ENCODE measurements around the gene PCBD2.

Gene PCBD2

DNA sequence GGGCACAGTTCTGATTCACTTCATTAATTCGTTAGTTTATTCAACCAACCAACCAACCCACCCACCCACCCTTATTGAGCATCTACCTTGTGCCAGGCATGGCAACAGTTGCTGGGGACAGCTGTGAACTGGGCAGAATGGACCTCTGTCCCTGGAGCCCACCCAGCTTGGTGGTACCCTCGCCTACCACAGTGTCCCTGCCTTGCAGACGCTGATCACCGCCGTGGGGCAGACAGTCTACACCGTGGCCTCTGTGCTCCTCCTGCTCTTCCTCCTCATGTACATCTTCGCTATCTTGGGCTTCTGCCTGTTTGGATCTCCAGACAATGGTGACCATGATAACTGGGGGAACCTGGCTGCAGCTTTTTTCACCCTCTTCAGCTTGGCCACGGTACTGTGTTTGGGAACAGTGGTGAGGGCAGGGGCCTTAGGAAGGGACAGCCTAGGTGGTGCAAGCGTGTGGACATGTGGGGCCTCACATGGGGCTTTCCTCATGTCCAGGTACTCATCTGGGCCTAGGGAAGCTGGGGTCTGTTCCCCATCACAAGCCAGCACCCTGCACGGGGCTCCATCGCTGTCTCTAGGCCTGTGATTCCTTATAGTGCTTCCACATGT is 102.9 kb downstream of the PCBD2 start:
- WGBS, 2 experiments (ENCODE audit: insufficient coverage in 2 of 2) = 88 to 89% methylated on average over 6 to 10 of the region's 11 CpGs
- no peaks in the 10 kb centered on the region for H3K9me3 ChIP-seq (ENCODE audit: control insufficient read depth, low read length)
- H3K36me3 ChIP-seq (ENCODE audit: control insufficient read depth, insufficient read depth, low read length) = no peaks in the 10 kb centered on the region
- no peak overlapping the region for H3K4me3 ChIP-seq (ENCODE audit: extremely low read depth, insufficient read depth, low read length, poor library complexity, severe bottlenecking)
- H3K4me1 ChIP-seq (ENCODE audit: control insufficient read depth, insufficient read depth, low read length, poor library complexity, severe bottlenecking) = no peaks in the 10 kb centered on the region
- H3K27ac ChIP-seq (ENCODE audit: low read depth, low read length, severe bottlenecking) = no peak overlapping the region

- H3K27ac ChIP-seq (ENCODE audit: low read depth, low read length, severe bottlenecking) = no peak overlapping the region
- no peak overlapping the region for H3K4me3 ChIP-seq (ENCODE audit: extremely low read depth, insufficient read depth, low read length, poor library complexity, severe bottlenecking)
- 89 to 90% methylated on average over 5 to 8 of the region's 8 CpGs for WGBS, 2 experiments (ENCODE audit: insufficient coverage in 2 of 2)
- no peaks in the 10 kb centered on the region for H3K9me3 ChIP-seq (ENCODE audit: control insufficient read depth, low read length)
- no peaks in the 10 kb centered on the region for H3K36me3 ChIP-seq (ENCODE audit: control insufficient read depth, insufficient read depth, low read length)
- H3K4me1 ChIP-seq (ENCODE audit: control insufficient read depth, insufficient read depth, low read length, poor library complexity, severe bottlenecking) = no peaks in the 10 kb centered on the region
Observed at GRCh38 chr5:135008556-135008955, 103.6 kb downstream of the PCBD2 start.

- WGBS, 2 experiments (ENCODE audit: insufficient coverage in 2 of 2) = 93 to 96% methylated on average over 8 to 11 of the region's 13 CpGs
- H3K27ac ChIP-seq (ENCODE audit: low read depth, low read length, severe bottlenecking) = no peak overlapping the region
- no peaks in the 10 kb centered on the region for H3K9me3 ChIP-seq (ENCODE audit: control insufficient read depth, low read length)
- no peaks in the 10 kb centered on the region for H3K36me3 ChIP-seq (ENCODE audit: control insufficient read depth, insufficient read depth, low read length)
- H3K4me1 ChIP-seq (ENCODE audit: control insufficient read depth, insufficient read depth, low read length, poor library complexity, severe bottlenecking) = no peaks in the 10 kb centered on the region
- no peak overlapping the region for H3K4me3 ChIP-seq (ENCODE audit: extremely low read depth, insufficient read depth, low read length, poor library complexity, severe bottlenecking)
Observed at GRCh38 chr5:135008981-135009735, 104.2 kb downstream of the PCBD2 start.

DNA sequence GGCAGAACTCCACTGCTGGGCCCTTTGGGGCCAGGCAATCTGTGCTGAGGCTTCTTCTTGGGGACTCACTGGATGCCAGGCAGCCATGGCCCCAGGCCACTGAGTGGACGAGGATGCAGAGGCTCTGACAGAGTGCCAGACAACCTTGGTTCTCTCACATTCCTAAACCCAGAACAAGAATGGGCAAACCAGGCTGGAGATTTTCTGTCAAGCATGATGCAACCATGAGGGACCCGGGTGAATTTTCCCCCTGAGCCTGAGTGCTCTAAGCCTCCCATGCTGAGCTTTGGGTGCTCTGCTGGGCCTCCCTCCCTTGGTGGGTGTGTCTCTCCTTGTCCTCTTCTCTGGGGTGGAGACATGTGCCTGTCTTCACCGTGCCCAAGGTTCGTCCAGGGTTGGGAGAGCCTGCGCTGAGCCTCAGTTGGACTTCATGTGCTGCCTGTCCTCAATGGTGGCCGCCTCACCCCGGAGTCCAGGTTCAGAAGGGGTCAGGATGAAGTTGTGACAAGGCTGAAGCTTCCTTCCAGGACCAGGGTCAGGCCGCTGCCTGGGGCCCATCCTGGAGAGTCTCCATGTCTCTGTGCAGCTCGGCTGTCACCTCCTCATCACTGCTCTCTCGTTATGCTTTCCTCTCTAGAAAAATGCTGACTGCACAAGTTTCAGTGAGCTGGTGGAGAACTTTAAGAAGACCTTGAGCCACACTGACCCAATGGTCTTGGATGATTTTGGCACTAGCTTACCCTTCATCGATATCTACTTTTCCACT is 105.0 kb downstream of the PCBD2 start:
- Histone ChIP-seq H3K9me3 (ENCODE audit: control insufficient read depth, low read length) (no peaks in the 10 kb centered on the region), H3K4me1 (ENCODE audit: control insufficient read depth, insufficient read depth, low read length, poor library complexity, severe bottlenecking) (no peaks in the 10 kb centered on the region), H3K27ac (ENCODE audit: low read depth, low read length, severe bottlenecking) (no peak overlapping the region), H3K4me3 (ENCODE audit: extremely low read depth, insufficient read depth, low read length, poor library complexity, severe bottlenecking) (no peak overlapping the region), H3K36me3 (ENCODE audit: control insufficient read depth, insufficient read depth, low read length) (no peaks in the 10 kb centered on the region)
- WGBS, 2 experiments (ENCODE audit: insufficient coverage in 2 of 2) = 88 to 90% methylated on average over 7 to 9 of the region's 11 CpGs

GRCh38 chr5:135010502-135011354 is 105.8 kb downstream of the PCBD2 start:
- WGBS, 2 experiments (ENCODE audit: insufficient coverage in 2 of 2) = 90 to 100% methylated on average over 1 to 3 of the region's 3 CpGs
- H3K9me3 ChIP-seq (ENCODE audit: control insufficient read depth, low read length) = no peaks in the 10 kb centered on the region

GRCh38 chr5:135011355-135012032 is 106.6 kb downstream of the PCBD2 start:
- no peaks in the 10 kb centered on the region for H3K9me3 ChIP-seq (ENCODE audit: control insufficient read depth, low read length)
- H3K36me3 ChIP-seq (ENCODE audit: control insufficient read depth, insufficient read depth, low read length) = no peaks in the 10 kb centered on the region
- H3K27ac ChIP-seq (ENCODE audit: low read depth, low read length, severe bottlenecking) = no peak overlapping the region
- 80 to 100% methylated on average over 2 of the region's 4 CpGs for WGBS, 2 experiments (ENCODE audit: insufficient coverage in 2 of 2)
- no peak overlapping the region for H3K4me3 ChIP-seq (ENCODE audit: extremely low read depth, insufficient read depth, low read length, poor library complexity, severe bottlenecking)
- no peaks in the 10 kb centered on the region for H3K4me1 ChIP-seq (ENCODE audit: control insufficient read depth, insufficient read depth, low read length, poor library complexity, severe bottlenecking)

More at GRCh38 chr5:135010502-135011354, 105.8 kb downstream of the PCBD2 start:
- H3K4me1 ChIP-seq (ENCODE audit: control insufficient read depth, insufficient read depth, low read length, poor library complexity, severe bottlenecking) = no peaks in the 10 kb centered on the region
- no peak overlapping the region for H3K4me3 ChIP-seq (ENCODE audit: extremely low read depth, insufficient read depth, low read length, poor library complexity, severe bottlenecking)
- H3K27ac ChIP-seq (ENCODE audit: low read depth, low read length, severe bottlenecking) = no peak overlapping the region
- H3K36me3 ChIP-seq (ENCODE audit: control insufficient read depth, insufficient read depth, low read length) = no peaks in the 10 kb centered on the region

GRCh38 chr5:135012033-135012588 is 107.2 kb downstream of the PCBD2 start:
- H3K36me3 ChIP-seq (ENCODE audit: control insufficient read depth, insufficient read depth, low read length) = no peaks in the 10 kb centered on the region
- 77 to 91% methylated on average over 1 to 2 of the region's 2 CpGs for WGBS, 2 experiments (ENCODE audit: insufficient coverage in 2 of 2)
- H3K9me3 ChIP-seq (ENCODE audit: control insufficient read depth, low read length) = no peaks in the 10 kb centered on the region
- no peak overlapping the region for H3K4me3 ChIP-seq (ENCODE audit: extremely low read depth, insufficient read depth, low read length, poor library complexity, severe bottlenecking)
- no peaks in the 10 kb centered on the region for H3K4me1 ChIP-seq (ENCODE audit: control insufficient read depth, insufficient read depth, low read length, poor library complexity, severe bottlenecking)
- no peak overlapping the region for H3K27ac ChIP-seq (ENCODE audit: low read depth, low read length, severe bottlenecking)

Data from mesodermal cell (in vitro differentiated cells).